Stimulated activated CD4-positive, alpha-beta T cell treated with anti-CD3 and anti-CD28 coated beads, Interleukin-2, amount 100 ng/mL, for 24 hours (primary cell): ENCODE data around the gene BTBD1.
"Not testable (repeated sequence)": the region's sequence is repeated elsewhere in the genome, so short reads cannot be mapped to it uniquely, and the experiment has no call there.

Experiments
- DNase-seq, 2 donors: peaks; one replicate each; pipeline ENCODE4 v3.0.0-alpha.2; 2020

The BTBD1 gene

GRCh38 chr15:83092309-83092976 lies 25.4 kb upstream of the BTBD1 start:
- DNase-seq, result peak in 1 of 2 donors; percentile 5

- not testable (repeated sequence) for DNase-seq
These were observed 24.9 kb upstream of the BTBD1 start for GRCh38 chr15:83091965-83092308.

GRCh38 chr15:83090465-83090864 lies 23.4 kb upstream of the BTBD1 start:
- DNase-seq, result no peak

GRCh38 chr15:83088876-83089275 lies 21.8 kb upstream of the BTBD1 start:
- no peak for DNase-seq

- DNase-seq, result no peak
These were observed 20.5 kb upstream of the BTBD1 start for GRCh38 chr15:83087576-83087975.

- DNase-seq, result not testable (repeated sequence)
These were observed 19.0 kb upstream of the BTBD1 start for GRCh38 chr15:83085864-83086552.

GRCh38 chr15:83085461-83085860 lies 18.4 kb upstream of the BTBD1 start:
- not testable (repeated sequence) for DNase-seq

GRCh38 chr15:83082730-83083386 lies 15.8 kb upstream of the BTBD1 start:
- no peak for DNase-seq

GRCh38 chr15:83081256-83082014 lies 14.4 kb upstream of the BTBD1 start:
- no peak for DNase-seq

GRCh38 chr15:83078712-83079111 lies 11.7 kb upstream of the BTBD1 start:
- DNase-seq, result no peak

- DNase-seq, result no peak
These were observed 10.6 kb upstream of the BTBD1 start for GRCh38 chr15:83077491-83078230.

DNA sequence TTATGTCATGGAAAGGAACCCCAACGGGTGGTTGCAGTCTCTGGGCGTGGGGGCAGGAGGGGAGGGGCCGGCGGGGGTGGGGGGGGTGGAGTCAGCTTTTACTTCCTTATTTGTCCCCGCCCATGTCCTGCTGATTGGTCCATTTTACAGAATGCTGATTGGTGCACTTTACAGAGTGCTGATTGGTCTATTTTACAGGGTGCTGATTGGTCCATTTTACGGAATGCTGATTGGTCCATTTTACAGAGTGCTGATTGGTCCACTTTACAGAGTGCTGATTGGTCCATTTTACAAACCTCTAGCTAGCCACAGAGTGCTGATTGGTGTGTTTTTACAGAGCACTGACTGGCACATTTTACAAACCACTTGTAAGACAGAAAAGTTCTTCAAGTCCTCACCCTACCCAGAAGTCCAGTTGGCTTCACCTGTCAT lies 2.2 kb upstream of the BTBD1 start:
- DNase-seq, result peak in 1 of 2 donors; percentile 32

DNA sequence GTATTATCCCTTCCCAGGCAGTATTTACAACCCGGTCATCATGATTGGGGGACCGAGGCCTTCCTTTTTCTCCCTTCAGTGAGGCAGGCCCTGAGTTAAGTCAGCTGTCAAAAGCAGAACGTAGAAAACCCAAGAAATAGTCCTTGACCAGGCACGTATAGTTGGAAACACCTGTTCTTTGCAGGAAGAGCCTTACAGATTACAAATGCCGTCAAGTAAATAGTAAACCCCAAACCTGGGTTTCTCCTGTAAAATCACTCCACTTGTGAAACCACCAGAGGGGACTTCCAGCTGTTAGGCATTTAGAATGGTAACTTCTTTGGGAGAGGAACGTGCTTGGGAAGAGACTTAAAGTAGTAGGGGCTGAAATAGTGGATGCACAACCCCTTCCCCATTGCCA lies 1.0 kb upstream of the BTBD1 start:
- DNase-seq, result no peak

GRCh38 chr15:83067638-83067962 lies 548 bp upstream of the BTBD1 start:
- no peak for DNase-seq

DNA sequence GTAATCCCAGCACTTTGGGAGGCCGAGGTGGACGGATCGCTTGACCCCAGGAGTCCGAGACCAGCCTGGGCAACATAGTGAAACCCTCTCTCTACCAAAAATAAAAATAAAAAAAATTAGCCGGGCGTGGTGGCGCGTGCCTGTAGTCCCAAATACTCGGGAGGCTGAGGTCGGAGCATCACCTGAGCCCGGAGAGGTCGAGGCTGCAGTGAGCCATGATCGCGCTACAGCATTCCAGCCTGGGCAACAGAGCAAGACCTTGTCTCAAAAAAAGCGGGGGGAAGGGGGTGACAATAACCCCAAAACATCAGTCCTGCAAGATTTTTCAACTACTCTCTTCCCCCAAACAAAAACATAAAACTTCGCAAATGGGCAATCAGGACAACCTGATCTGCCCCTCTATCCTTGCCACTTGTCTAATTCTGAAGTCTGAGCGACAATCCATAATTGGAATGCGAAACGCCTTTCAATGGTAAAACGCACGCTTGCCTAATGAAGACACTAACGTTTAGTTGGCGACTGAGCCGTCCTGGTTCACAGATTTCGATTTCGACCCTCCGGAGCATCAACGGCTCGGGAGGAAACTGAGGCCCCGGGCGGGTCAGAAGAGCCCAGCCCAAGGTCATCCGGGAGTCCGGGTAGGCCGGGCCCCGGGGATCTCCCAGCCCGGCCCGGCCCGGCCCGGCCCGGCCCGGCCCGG lies 868 bp downstream of the BTBD1 start:
- peak; percentile 20 to 24 for DNase-seq

- DNase-seq, result no peak
These were observed 1.6 kb downstream of the BTBD1 start for GRCh38 chr15:83065431-83065830.

GRCh38 chr15:83064859-83065258 lies 2.2 kb downstream of the BTBD1 start:
- no peak for DNase-seq

DNA sequence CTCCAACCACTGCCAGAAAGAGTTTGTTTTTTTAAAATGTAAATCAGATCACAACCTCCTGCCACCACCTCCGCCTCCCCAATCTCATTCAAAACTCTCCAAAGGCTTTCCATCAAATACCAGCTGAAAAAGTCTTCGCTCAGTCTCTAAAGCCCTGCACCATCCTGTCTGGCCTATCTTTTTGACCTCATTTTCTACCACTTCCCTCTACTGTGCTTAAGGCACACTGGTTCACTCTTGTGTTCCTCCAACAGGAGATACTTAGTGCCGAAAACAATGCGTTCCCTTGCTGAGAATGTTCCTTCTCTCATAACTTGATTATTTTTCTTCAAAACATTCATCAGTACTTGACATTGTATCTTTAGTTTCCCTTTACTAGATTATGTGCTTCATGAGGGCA lies 3.5 kb downstream of the BTBD1 start:
- no peak for DNase-seq

- no peak for DNase-seq
These were observed 4.3 kb downstream of the BTBD1 start for GRCh38 chr15:83062768-83063180.

- DNase-seq, result no peak
These were observed 5.4 kb downstream of the BTBD1 start for GRCh38 chr15:83061680-83062079.

- DNase-seq, result no peak
These were observed 9.2 kb downstream of the BTBD1 start for GRCh38 chr15:83057696-83058376.

GRCh38 chr15:83057002-83057401 lies 10.1 kb downstream of the BTBD1 start:
- DNase-seq, result no peak
